Smooth muscle cell (in vitro differentiated cells): ENCODE results near the gene OFD1. TPM values are rescaled to one million over a fixed set of nuclear protein-coding genes. Genes with fewer than 3 reads are reported as not detected.
A peak's percentile ranks its signal among the peaks of the same experiment; 100 is the strongest.

ENCODE experiments used
- DNase-seq: peaks from one replicate; lab custom pipeline; 2025; ENCODE audit not compliant: unreplicated experiment; lab: John Stamatoyannopoulos, UW
- H2AFZ ChIP-seq: fragments of 200-600 bp; sonication (generic); 2 replicates; pipeline ENCODE4 v1.6.0; 2016; ENCODE audit warnings: antibody characterized with exemption, low read depth, mild to moderate bottlenecking
- H3F3A ChIP-seq: fragments of 200-600 bp; sonication (generic); 2 replicates; pipeline ENCODE4 v1.6.0; 2017; ENCODE audit warnings: antibody characterized with exemption, low read depth
- H3K27ac ChIP-seq: fragments of 200-600 bp; sonication (generic); 2 replicates; pipeline ENCODE4 v1.5.1; 2016; ENCODE audit warnings: low read depth, mild to moderate bottlenecking
- H3K27me3 ChIP-seq: fragments of 200-600 bp; sonication (generic); 2 replicates; pipeline ENCODE4 v1.6.1; 2016; ENCODE audit warnings: low read depth, mild to moderate bottlenecking
- H3K36me3 ChIP-seq: fragments of 200-600 bp; sonication (generic); 2 replicates; pipeline ENCODE4 v1.5.1; 2016; ENCODE audit warnings: low read depth
- H3K4me1 ChIP-seq: fragments of 200-600 bp; sonication (generic); 2 replicates; pipeline ENCODE4 v1.5.1; 2016; ENCODE audit warnings: low read depth
- H3K4me2 ChIP-seq: fragments of 200-600 bp; sonication (generic); 2 replicates; pipeline ENCODE4 v1.6.0; 2016; ENCODE audit warnings: mild to moderate bottlenecking
- H3K4me3 ChIP-seq: fragments of 200-600 bp; sonication (generic); 2 replicates; pipeline ENCODE4 v1.5.1; 2016; ENCODE audit warnings: mild to moderate bottlenecking
- H3K79me2 ChIP-seq: fragments of 200-600 bp; sonication (generic); 2 replicates; pipeline ENCODE4 v1.6.0; 2016; ENCODE audit warnings: low read depth, mild to moderate bottlenecking
- H3K9ac ChIP-seq: fragments of 200-600 bp; sonication (generic); 2 replicates; pipeline ENCODE4 v1.6.0; 2016; ENCODE audit warnings: low read depth
- H3K9me3 ChIP-seq: fragments of 200-600 bp; sonication (generic); replicated peaks from 2 replicates; pipeline ENCODE4 v1.5.1; 2016; ENCODE audit warnings: low read depth
- H4K20me1 ChIP-seq: fragments of 200-600 bp; sonication (generic); 2 replicates; pipeline ENCODE4 v1.6.0; 2016; ENCODE audit warnings: low read depth
- CTCF ChIP-seq: fragments of 200-600 bp; sonication (generic); IDR thresholded peaks from 2 replicates; pipeline ENCODE4 v1.5.1; 2017; ENCODE audit warnings: borderline replicate concordance, mild to moderate bottlenecking, antibody characterized with exemption; ENCODE audit not compliant: insufficient read depth, poor library complexity, severe bottlenecking
- WGBS: methylation state at CpG from one replicate; pipeline ENCODE4 v1.1.7; 2016; ENCODE audit warnings: low lambda C conversion rate; 5-methylcytosine and 5-hydroxymethylcytosine counted together
- polyA plus RNA-seq: library from polyadenylated mRNA; unstranded; fragments of >200 nt; fragmentation: Nextera tagmentation; extraction: Ambion mirVana; gene quantifications from 2 replicates; pipeline ENCODE4 v1.2.1, GENCODE V29; 2016
- total RNA-seq: library from RNA; depleted of rRNA; stranded (reverse); fragments of >200 nt; gene quantifications from 2 replicates; pipeline ENCODE4 v1.2.3, GENCODE V29; 2014

OFD1 gene
- total and polyA plus RNA-seq, 2 experiments from 2014 or later = 12.5 to 14.4 TPM

- H2AFZ ChIP-seq = no peak overlapping the region
- no peak overlapping the region for H3K9ac ChIP-seq
- no peaks in the 10 kb centered on the region for H3K27me3 ChIP-seq
- H3K4me3 ChIP-seq = no peak overlapping the region
- DNase-seq = no peak
- no peaks in the 10 kb centered on the region for H3K79me2 ChIP-seq
- H3F3A ChIP-seq = no peaks in the 10 kb centered on the region
- H3K9me3 ChIP-seq = no peaks in the 10 kb centered on the region
- H4K20me1 ChIP-seq = no peaks in the 10 kb centered on the region
- 79% methylated on average over 13 of the region's 13 CpGs for WGBS
- H3K4me1 ChIP-seq = no peaks in the 10 kb centered on the region
- TF ChIP-seq CTCF = no peak
- H3K4me2 ChIP-seq = no peak overlapping the region
- no peaks in the 10 kb centered on the region for H3K36me3 ChIP-seq
- H3K27ac ChIP-seq = no peak overlapping the region
Observed at GRCh38 chrX:13742397-13743176, 8.0 kb downstream of the OFD1 start.

GRCh38 chrX:13747836-13748235 lies 13.3 kb downstream of the OFD1 start:
- DNase-seq = no peak
- no peaks in the 10 kb centered on the region for H3K79me2 ChIP-seq
- WGBS = 46% methylated on average over 2 of the region's 2 CpGs
- H3K4me3 ChIP-seq = no peak overlapping the region
- no peaks in the 10 kb centered on the region for H3K27me3 ChIP-seq
- no peak overlapping the region for H3K4me2 ChIP-seq
- no peak overlapping the region for H3K9ac ChIP-seq
- H3K27ac ChIP-seq = no peak overlapping the region
- peak; percentile 41 for TF ChIP-seq CTCF
- H3K36me3 ChIP-seq = no peaks in the 10 kb centered on the region
- H3K4me1 ChIP-seq = no peaks in the 10 kb centered on the region
- H3F3A ChIP-seq = no peaks in the 10 kb centered on the region
- H4K20me1 ChIP-seq = no peaks in the 10 kb centered on the region
- H2AFZ ChIP-seq = no peak overlapping the region
- no peaks in the 10 kb centered on the region for H3K9me3 ChIP-seq

GRCh38 chrX:13748486-13748885 lies 13.9 kb downstream of the OFD1 start:
- no peaks in the 10 kb centered on the region for H4K20me1 ChIP-seq
- DNase-seq = no peak
- no peak overlapping the region for H3K4me3 ChIP-seq
- no peaks in the 10 kb centered on the region for H3K9me3 ChIP-seq
- H3K4me2 ChIP-seq = no peak overlapping the region
- no peak overlapping the region for H2AFZ ChIP-seq
- WGBS = 84% methylated on average over 3 of the region's 3 CpGs
- H3K9ac ChIP-seq = no peak overlapping the region
- no peaks in the 10 kb centered on the region for H3K79me2 ChIP-seq
- no peaks in the 10 kb centered on the region for H3K4me1 ChIP-seq
- no peaks in the 10 kb centered on the region for H3K36me3 ChIP-seq
- no peak for TF ChIP-seq CTCF
- H3K27me3 ChIP-seq = no peaks in the 10 kb centered on the region
- no peaks in the 10 kb centered on the region for H3F3A ChIP-seq
- H3K27ac ChIP-seq = no peak overlapping the region

- no peaks in the 10 kb centered on the region for H3K36me3 ChIP-seq
- DNase-seq = no peak
Observed at GRCh38 chrX:13750204-13750603, 15.7 kb downstream of the OFD1 start.

More at GRCh38 chrX:13750204-13750603, 15.7 kb downstream of the OFD1 start:
- no peak overlapping the region for H3K9ac ChIP-seq
- H3K9me3 ChIP-seq = no peaks in the 10 kb centered on the region
- no peak overlapping the region for H2AFZ ChIP-seq
- H3K79me2 ChIP-seq = no peaks in the 10 kb centered on the region
- H3K27ac ChIP-seq = no peak overlapping the region
- no peaks in the 10 kb centered on the region for H3F3A ChIP-seq
- no peaks in the 10 kb centered on the region for H3K4me1 ChIP-seq
- TF ChIP-seq CTCF = peak; percentile 52
- H4K20me1 ChIP-seq = no peaks in the 10 kb centered on the region
- H3K4me2 ChIP-seq = no peak overlapping the region
- no peak overlapping the region for H3K4me3 ChIP-seq
- no peaks in the 10 kb centered on the region for H3K27me3 ChIP-seq
